Measurements from ENCODE around the gene SSTR3.

Gene SSTR3

DNA sequence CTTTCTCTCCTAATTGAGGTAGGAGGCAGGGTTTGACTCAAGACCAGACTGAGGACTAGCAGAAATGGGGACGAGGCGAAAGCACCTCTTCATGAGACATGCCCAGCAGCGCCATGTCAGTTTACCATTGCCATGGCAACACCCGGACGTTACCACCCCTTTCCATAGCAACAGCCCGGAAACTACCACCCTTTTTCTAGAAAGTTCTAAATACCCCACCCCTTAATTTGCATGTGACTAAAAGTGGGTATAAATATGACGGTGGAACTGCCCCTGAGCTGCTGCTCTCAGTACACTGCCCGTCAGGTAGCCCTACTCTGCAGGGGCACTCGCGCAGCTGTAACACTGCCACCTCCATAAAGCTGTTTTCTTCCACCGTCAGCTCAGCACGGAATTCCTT lies 37.7 kb upstream of the SSTR3 start:
- Mint-ChIP-seq H3K4me3 (no peak overlapping the region), H3K27me3 (no peaks in the 10 kb centered on the region), H3K27ac (peak overlapping the region; percentile 63), H3K36me3 (no peaks in the 10 kb centered on the region), H3K9me3 (no peaks in the 10 kb centered on the region), H3K4me1 (peaks cover 27% of the 10 kb centered on the region)
- ATAC-seq (ENCODE audit: low read depth), result no peak
- no peak for DNase-seq (ENCODE audit: low spot score in 2 of 2)

DNA sequence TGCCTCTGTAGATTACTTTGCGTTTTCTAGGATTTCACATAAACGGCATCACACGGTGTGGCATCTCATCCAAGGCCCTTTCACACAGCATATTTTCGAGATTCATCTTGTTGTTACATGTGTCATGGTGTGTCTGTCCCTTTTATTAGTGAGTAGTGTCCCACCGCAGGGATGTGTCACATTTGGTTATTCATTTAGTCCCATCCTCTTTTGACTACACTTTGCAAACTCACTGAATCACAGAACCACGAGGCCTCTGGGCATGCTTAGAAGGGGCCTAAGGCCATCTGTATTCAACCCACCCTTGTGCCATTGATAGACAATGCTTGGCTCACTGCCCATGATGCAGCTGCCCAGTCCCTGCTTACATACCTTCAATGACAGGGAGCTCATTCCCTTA lies 36.0 kb upstream of the SSTR3 start:
- DNase-seq (ENCODE audit: low spot score in 2 of 2) (no peak), ATAC-seq (ENCODE audit: low read depth) (no peak)
- Mint-ChIP-seq H3K27me3 (no peaks in the 10 kb centered on the region), H3K4me3 (peak overlapping the region; percentile 41), H3K4me1 (peaks cover 41% of the 10 kb centered on the region), H3K27ac (peak overlapping the region; percentile 72), H3K36me3 (no peaks in the 10 kb centered on the region), H3K9me3 (no peaks in the 10 kb centered on the region)

DNA sequence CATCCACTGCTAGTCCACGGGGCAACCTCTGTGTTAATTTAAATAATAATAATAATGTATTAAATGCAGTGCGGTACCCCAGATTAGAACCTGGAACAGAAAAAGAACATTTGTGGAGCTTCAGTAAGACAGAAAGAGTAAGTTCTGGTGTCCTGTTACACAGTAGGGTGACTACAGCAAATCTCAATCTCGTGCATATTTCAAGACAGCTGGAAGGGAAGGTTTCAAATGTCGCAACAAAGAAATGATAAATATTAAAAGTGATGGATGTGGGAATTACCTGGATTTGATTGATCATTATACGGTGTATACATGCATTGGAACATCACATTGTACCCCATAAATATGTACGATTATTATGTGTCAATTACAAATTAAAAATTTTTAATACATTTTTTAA lies 33.5 kb upstream of the SSTR3 start:
- H3K4me1 Mint-ChIP-seq, result peaks cover 52% of the 10 kb centered on the region
- H3K4me3 Mint-ChIP-seq, result no peak overlapping the region
- DNase-seq (ENCODE audit: low spot score in 2 of 2), result no peak
- no peaks in the 10 kb centered on the region for H3K27me3 Mint-ChIP-seq
- no peaks in the 10 kb centered on the region for H3K9me3 Mint-ChIP-seq
- no peak for ATAC-seq (ENCODE audit: low read depth)
- peak overlapping the region; percentile 95 for H3K27ac Mint-ChIP-seq
- H3K36me3 Mint-ChIP-seq, result peaks cover 8% of the 10 kb centered on the region

DNA sequence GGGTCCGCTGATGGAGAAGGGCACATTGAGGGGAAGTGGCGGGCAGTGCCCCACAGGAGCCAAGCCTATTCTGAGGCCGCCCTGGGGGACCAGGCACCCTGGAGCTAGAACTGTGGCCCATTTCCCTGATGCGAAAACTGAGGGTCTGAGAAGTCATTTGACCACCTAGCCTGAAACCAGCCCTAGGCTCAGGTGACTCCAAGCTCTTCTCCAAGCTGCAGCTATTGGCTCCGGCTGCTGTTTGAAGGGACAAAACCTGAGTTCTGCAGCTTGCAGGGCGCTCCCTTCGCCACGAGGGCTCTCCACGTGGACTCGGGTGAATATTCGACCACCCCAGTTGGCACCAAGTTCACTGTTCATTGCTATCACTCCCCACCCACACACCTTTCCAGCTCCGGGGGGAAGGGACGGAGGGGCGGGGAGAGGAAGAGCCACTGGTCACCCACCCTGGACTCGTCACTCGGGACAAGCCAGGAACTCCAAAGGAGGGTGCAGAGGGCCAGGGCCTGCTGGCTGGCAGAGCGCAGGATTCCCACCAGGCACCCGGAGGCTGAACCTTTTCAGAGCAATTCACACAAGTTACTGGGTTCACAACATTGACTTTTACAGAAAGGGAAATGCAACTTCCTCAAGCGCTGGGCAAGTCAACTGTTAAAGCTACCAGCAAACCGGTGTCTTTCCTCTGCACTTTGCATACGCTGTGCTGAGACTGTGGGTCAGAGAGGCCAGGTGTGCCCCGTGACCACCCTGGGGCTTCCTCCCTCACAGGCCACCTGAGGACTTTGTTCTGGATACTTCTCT lies 32.8 kb upstream of the SSTR3 start:
- Mint-ChIP-seq H3K27ac (peak overlapping the region; percentile 95), H3K4me3 (peak overlapping the region; percentile 79), H3K36me3 (peaks cover 14% of the 10 kb centered on the region), H3K27me3 (no peaks in the 10 kb centered on the region), H3K9me3 (no peaks in the 10 kb centered on the region), H3K4me1 (peaks cover 53% of the 10 kb centered on the region)
- peak in 1 of 2 donors; percentile 64 for DNase-seq (ENCODE audit: low spot score in 2 of 2)
- peak; percentile 54 for ATAC-seq (ENCODE audit: low read depth)

DNA sequence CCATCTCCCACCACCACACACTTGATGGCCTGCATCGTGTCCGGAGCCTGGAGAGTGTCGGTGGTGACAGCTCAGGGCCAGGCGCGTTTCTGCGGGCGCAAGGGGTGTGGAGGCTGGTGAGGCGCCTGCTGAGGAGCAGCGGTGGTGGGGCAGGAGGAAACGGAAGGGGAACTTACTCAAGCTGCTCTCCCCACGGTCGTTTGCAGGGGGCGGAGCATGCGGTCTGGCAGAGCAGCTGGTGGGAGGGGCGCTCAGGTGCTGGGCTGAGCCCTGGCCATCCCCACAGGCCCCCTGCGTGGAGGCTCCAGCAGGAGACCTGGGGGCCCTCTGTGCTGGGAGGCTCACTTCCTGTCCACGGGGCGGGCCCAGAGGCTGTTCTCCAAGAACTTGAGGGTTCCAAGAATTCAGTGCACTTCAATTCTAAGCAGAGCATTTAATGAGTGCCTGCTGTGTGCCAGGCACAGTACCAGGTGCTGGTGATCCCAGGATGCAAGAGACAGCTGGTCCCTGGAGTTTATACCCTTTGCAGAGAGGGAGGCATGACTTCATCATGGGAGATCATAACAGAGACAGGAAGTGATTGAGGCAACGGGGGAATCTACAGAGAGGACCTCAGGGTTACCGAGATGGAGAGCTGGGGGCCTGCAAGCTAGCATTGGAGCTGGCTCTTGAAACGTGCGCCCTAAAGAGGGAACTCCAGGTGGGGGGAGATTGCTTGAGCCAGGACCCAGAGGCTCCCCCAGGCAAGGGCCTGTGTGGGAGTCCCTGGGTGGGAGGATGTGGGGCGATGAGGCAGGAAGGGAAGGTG lies 32.0 kb upstream of the SSTR3 start, which contains the start of gene RAC2:
RAC2 (minus strand) TSS at position 156 of the 808 bp plus-strand sequence; CDS start at position 35, 121 bp downstream.
- peak; percentile 65 for ATAC-seq (ENCODE audit: low read depth)
- peaks cover 16% of the 10 kb centered on the region for H3K36me3 Mint-ChIP-seq
- H3K9me3 Mint-ChIP-seq, result no peaks in the 10 kb centered on the region
- H3K27me3 Mint-ChIP-seq, result no peaks in the 10 kb centered on the region
- peak; percentile 74 to 80 for DNase-seq (ENCODE audit: low spot score in 2 of 2)
- peak within 1 kb of the TSS; percentile 95 for H3K27ac Mint-ChIP-seq
- peaks cover 60% of the 10 kb centered on the region for H3K4me1 Mint-ChIP-seq
- peak within 1 kb of the TSS; percentile 79 for H3K4me3 Mint-ChIP-seq

DNA sequence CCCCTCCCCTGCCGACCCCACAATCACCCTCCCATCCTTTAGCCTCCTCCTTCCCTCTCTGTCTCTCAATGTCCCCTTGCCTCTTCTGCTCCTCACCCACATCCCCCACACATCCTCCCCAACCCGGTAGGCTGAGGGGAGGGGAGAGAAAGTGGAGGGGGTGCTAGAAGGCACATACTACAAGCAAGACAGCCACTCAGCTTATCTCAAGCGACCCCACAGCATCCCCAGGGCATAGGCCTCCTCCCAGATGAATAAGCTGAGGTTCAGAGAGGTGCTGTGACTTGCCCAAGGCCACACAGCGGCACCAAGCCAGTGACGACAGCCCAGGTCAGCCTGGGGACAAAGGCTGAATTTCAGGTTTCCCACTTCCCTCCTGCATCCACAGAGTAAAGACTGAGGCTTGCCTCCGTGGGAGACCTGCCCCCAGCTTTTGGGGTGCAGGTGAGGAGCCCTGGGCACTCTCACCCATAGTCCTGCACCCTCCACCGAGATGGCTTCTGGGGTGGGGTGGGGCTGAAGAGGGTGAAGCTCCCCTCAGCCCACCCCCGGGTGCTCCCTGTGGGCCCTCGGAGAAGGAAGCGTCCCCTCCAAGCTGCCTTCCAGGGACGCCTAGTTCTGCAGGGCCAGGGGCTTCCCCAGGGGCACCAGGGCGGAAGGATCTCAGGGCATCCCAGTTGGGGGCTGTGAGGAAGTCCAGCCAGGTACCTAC lies 31.3 kb upstream of the SSTR3 start:
- H3K9me3 Mint-ChIP-seq, result no peaks in the 10 kb centered on the region
- peak; percentile 0 for ATAC-seq (ENCODE audit: low read depth)
- peak overlapping the region; percentile 79 for H3K4me3 Mint-ChIP-seq
- H3K36me3 Mint-ChIP-seq, result peaks cover 19% of the 10 kb centered on the region
- H3K27ac Mint-ChIP-seq, result peak overlapping the region; percentile 95
- no peaks in the 10 kb centered on the region for H3K27me3 Mint-ChIP-seq
- H3K4me1 Mint-ChIP-seq, result peaks cover 63% of the 10 kb centered on the region
- DNase-seq (ENCODE audit: low spot score in 2 of 2), result no peak

DNA sequence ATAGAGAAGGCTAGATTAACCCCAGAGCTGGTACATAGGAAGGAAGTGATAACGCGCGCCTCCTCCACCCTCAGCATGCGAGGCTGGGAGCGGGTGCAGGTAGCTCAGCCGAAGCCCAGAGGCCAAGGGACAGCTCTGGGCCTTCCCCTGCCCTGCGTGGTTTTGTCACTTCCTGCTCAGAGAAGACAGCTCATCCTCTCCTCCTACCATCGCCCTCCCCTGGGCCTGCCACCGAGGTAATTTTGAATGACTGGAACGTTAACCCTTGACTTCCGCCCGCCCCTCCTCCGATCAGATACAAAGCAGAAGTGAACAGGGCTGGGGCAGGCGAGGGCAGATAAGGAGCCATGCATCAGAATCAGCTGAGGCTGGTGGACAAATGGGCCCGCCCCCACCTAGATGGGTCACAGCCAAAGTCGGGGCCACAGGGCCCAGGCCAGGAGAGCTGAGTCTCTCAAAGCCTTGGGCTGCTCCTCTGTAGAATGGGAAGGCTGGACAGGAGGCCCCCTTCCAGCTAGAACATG lies 30.2 kb upstream of the SSTR3 start:
- ATAC-seq (ENCODE audit: low read depth) (peak; percentile 68), DNase-seq (ENCODE audit: low spot score in 2 of 2) (peak; percentile 70 to 85)
- Mint-ChIP-seq H3K9me3 (no peaks in the 10 kb centered on the region), H3K27me3 (no peaks in the 10 kb centered on the region), H3K27ac (peak overlapping the region; percentile 95), H3K4me1 (peaks cover 63% of the 10 kb centered on the region), H3K36me3 (peaks cover 26% of the 10 kb centered on the region), H3K4me3 (peak overlapping the region; percentile 79)

DNA sequence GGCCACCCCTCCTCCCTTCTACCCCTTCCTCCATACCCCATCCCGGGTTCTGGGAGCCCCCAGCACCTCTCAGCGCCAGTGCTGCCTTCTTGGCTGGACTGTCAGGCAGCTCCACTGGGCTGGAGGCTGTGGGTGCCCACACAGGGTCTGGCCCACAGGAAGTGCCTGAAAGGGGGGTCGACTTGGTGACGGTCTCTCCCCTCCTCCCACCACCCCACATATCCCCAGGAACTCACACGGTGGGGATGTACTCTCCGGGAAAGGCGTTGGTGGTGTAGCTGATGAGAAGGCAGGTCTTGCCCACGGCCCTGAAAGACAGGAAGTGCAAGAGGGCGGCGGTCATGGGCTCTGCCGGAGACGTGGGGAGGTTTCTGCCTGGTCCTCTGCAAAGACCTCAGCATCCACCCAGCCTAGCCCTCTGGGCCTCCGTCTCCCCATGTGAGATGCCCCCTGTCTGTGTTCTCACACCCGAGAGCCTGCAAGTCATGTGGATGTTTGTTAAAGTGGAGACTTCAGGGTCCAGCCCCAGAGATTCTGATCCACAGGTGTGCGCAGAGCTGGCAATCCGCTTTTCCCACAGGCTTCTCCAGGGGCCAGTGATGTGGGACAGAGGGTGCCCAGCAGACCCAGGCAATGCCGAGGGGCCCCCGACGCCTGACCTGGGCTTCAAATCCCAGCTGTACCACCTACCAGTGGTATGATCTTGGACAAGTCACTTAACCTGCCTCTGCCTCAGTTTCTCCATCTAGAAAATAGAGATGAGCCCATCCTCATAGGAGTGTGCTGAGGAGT lies 29.3 kb upstream of the SSTR3 start:
- Mint-ChIP-seq H3K9me3 (no peaks in the 10 kb centered on the region), H3K4me1 (peaks cover 68% of the 10 kb centered on the region), H3K27me3 (no peaks in the 10 kb centered on the region), H3K36me3 (peaks cover 34% of the 10 kb centered on the region), H3K27ac (peak overlapping the region; percentile 95), H3K4me3 (peak overlapping the region; percentile 79)
- ATAC-seq (ENCODE audit: low read depth) (no peak), DNase-seq (ENCODE audit: low spot score in 2 of 2) (no peak)

DNA sequence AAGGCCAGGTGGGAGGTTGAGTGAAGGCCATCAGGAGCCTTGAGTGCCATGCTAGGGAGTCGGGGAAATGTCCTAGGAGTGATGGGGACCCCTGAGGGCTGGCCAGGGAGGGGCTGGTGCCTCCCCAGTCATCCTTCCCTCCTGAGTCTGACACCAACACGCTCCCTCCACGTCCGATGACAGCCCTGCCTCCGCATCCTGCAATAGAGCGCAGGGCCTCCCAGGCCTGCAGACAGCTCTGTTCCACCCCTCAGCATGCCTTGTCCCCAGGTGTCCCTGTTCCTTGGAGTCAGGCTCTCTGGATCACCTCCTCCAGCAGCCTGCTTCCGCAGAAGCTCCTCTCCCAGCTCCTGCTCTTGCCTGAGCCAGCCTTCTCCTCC lies 28.7 kb upstream of the SSTR3 start:
- H3K27me3 Mint-ChIP-seq, result no peaks in the 10 kb centered on the region
- peaks cover 37% of the 10 kb centered on the region for H3K36me3 Mint-ChIP-seq

DNA sequence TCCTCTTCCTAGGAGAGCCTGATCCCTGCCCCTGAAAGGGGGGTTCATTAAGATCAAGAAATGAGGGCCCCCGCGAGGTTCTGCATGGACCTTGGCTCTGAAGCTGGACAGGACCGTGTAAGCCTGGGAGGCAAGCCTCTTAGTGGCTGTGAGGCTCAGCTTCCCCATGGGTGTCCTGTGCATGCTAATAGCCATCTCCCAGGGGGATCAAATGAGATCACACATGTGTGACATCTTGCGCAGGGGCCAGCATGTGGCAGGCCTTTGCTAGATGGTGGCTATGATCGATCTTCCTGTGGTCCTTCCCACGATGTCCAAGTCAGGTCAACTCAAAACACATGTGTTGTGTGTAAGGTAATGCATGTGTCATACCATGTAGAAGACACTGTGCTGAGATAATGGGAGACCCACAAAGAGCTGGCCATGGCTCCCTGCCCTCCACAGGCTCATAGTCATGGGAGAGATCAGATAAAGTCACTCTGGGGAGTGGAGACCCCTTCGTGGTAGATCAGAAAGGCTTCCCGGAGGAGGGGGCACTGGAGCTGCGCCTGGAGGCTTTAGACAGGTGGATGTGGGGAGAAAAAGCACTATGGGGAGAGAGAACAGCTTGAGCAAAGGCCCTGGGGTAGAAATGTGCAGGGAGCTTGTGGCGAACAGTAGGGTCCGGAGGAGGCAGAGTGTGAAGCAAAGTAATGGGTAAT lies 28.1 kb upstream of the SSTR3 start:
- H3K4me1 Mint-ChIP-seq, result peaks cover 74% of the 10 kb centered on the region
- H3K36me3 Mint-ChIP-seq, result peaks cover 38% of the 10 kb centered on the region
- H3K9me3 Mint-ChIP-seq, result no peaks in the 10 kb centered on the region
- no peak for DNase-seq (ENCODE audit: low spot score in 2 of 2)
- H3K27ac Mint-ChIP-seq, result peak overlapping the region; percentile 97
- no peak for ATAC-seq (ENCODE audit: low read depth)
- no peaks in the 10 kb centered on the region for H3K27me3 Mint-ChIP-seq
- peak overlapping the region; percentile 79 for H3K4me3 Mint-ChIP-seq

More for the DNA sequence above, 28.7 kb upstream of the SSTR3 start:
- Mint-ChIP-seq H3K27ac (peak overlapping the region; percentile 97), H3K4me3 (peak overlapping the region; percentile 79), H3K9me3 (no peaks in the 10 kb centered on the region), H3K4me1 (peaks cover 73% of the 10 kb centered on the region)
- DNase-seq (ENCODE audit: low spot score in 2 of 2) (no peak), ATAC-seq (ENCODE audit: low read depth) (no peak)

DNA sequence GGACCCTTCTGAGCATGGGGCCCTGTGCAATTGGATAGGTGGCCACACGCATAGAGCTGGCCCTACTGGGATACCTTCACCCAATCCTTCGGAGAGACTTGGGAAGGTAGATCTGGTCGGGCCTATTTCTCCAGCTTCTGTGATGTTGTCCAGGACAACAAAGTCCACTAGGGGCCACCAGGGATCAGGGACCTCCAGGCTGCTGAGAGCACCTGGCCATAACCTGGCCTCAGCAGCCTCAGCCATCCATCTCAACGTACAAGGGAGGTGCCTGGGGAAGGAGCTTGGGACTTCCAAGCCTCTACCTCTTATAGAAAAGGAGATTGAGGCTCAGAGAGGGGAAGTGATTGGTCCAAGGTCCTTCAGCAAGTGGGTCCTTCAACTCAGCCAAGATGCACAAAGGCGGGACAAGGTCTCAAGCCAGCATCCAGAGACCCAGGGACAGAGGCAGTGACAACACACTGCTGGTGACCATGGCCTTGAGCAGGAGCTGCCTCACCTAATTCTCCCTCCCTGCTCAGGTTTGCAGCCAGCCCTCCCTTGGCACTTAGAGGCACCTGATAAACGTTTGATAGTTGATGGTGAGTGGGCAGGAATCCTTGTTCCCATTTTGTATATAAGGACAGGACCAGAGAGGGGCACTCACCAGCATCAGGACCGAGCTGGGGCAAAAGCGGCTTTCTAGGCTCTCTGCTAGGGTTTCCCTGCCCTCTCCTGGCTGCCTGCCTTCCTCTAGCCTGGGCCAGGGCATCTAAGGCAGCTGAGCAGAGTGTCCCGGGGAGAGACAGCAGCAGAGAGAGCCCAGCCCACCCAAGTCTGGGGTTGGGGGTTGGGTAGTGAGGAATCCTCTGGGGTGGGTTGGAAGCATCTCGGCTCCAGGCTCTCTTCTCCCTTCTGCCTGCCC lies 27.3 kb upstream of the SSTR3 start:
- Mint-ChIP-seq H3K27me3 (no peaks in the 10 kb centered on the region), H3K9me3 (no peaks in the 10 kb centered on the region), H3K4me3 (peak overlapping the region; percentile 79), H3K36me3 (peaks cover 44% of the 10 kb centered on the region), H3K4me1 (peaks cover 78% of the 10 kb centered on the region), H3K27ac (peak overlapping the region; percentile 97)
- DNase-seq (ENCODE audit: low spot score in 2 of 2) (no peak), ATAC-seq (ENCODE audit: low read depth) (no peak)
